Liver (tissue), 9 donors: ENCODE data around the gene COBL. TPM values are rescaled to one million over a fixed set of nuclear protein-coding genes. Genes with fewer than 3 reads are reported as not detected.

ENCODE experiments used
- DNase-seq: peaks from one replicate; pipeline ENCODE4 v3.0.0-alpha.2; 2017; ENCODE audit warnings: low spot score
- H3K27ac ChIP-seq, 2 donors: one replicate each; pipeline ENCODE4 v1.7.0; 2013; ENCODE audit warnings: inconsistent platforms in 2 of 2, low read length in 2 of 2, control low read depth in 1 of 2, low read depth in 1 of 2, mild to moderate bottlenecking in 1 of 2
- H3K27me3 ChIP-seq, 4 donors: one replicate each; pipeline versions ENCODE4 v1.6.1 to v1.7.0; 2013; ENCODE audit warnings: low read length in 3 of 4, inconsistent platforms in 1 of 4, mild to moderate bottlenecking in 1 of 4, moderate library complexity in 1 of 4; ENCODE audit not compliant: control insufficient read depth in 4 of 4, insufficient read depth in 4 of 4
- H3K36me3 ChIP-seq, 4 donors: one replicate each; pipeline versions ENCODE4 v1.6.1 to v1.7.0; 2013; ENCODE audit warnings: low read length in 3 of 4, mild to moderate bottlenecking in 3 of 4, low read depth in 1 of 4, moderate library complexity in 1 of 4; ENCODE audit not compliant: control insufficient read depth in 4 of 4, insufficient read depth in 3 of 4
- H3K4me1 ChIP-seq, 4 donors: one replicate each; pipeline versions ENCODE4 v1.6.1 to v1.7.0; 2013; ENCODE audit warnings: low read length in 3 of 4, mild to moderate bottlenecking in 3 of 4, moderate library complexity in 1 of 4; ENCODE audit not compliant: control insufficient read depth in 4 of 4, insufficient read depth in 4 of 4
- H3K4me3 ChIP-seq, 3 donors: one replicate each; pipeline versions ENCODE4 v1.6.1 to v1.7.0; 2013; ENCODE audit warnings: low read length in 3 of 3, control low read depth in 1 of 3, low read depth in 1 of 3, mild to moderate bottlenecking in 1 of 3
- H3K9ac ChIP-seq, 2 donors: one replicate each; pipeline ENCODE4 v1.7.0; 2013; ENCODE audit warnings: low read length in 2 of 2, mild to moderate bottlenecking in 2 of 2, moderate library complexity in 2 of 2, control low read depth in 1 of 2, low read depth in 1 of 2
- H3K9me3 ChIP-seq, 4 donors: one replicate each; pipeline versions ENCODE4 v1.6.1 to v1.7.0; 2013; ENCODE audit warnings: low read length in 3 of 4; ENCODE audit not compliant: control insufficient read depth in 4 of 4
- ATF3 ChIP-seq: IDR thresholded peaks from 2 replicates; pipeline ENCODE4 v1.6.1; 2016; ENCODE audit warnings: antibody characterized with exemption
- CTCF ChIP-seq: fragments of 150-350 bp; IDR thresholded peaks from 2 replicates; pipeline ENCODE4 v1.5.1; 2017; ENCODE audit warnings: improper control_type of control experiment, low read depth, low read length; ENCODE audit not compliant: missing input control
- EGR1 ChIP-seq, 2 donors: IDR thresholded peaks; 2 replicates each; pipeline ENCODE4 v1.6.1; 2016 to 2018; ENCODE audit warnings: antibody characterized with exemption in 2 of 2, low read depth in 2 of 2
- FOXA1 ChIP-seq: IDR thresholded peaks from 2 replicates; pipeline ENCODE4 v1.6.1; 2016; ENCODE audit warnings: antibody characterized with exemption
- FOXA2 ChIP-seq: IDR thresholded peaks from 2 replicates; pipeline ENCODE4 v1.6.1; 2016; ENCODE audit warnings: antibody characterized with exemption
- GABPA ChIP-seq, 2 donors: IDR thresholded peaks in 1 of 2; conservative IDR thresholded peaks in 1 of 2; 2 replicates each; pipeline ENCODE4 v1.6.1; 2016; ENCODE audit warnings: antibody characterized with exemption in 2 of 2, mild to moderate bottlenecking in 1 of 2, moderate library complexity in 1 of 2
- HNF4A ChIP-seq, 2 donors: conservative IDR thresholded peaks; 2 replicates each; pipeline ENCODE4 v1.6.1; 2016; ENCODE audit warnings: antibody characterized with exemption in 2 of 2, mild to moderate bottlenecking in 2 of 2
- HNF4G ChIP-seq: IDR thresholded peaks from 2 replicates; pipeline ENCODE4 v1.6.1; 2016; ENCODE audit warnings: antibody characterized with exemption
- JUND ChIP-seq, 2 donors: IDR thresholded peaks; 2 replicates each; pipeline ENCODE4 v1.6.1; 2016; ENCODE audit warnings: antibody characterized with exemption in 2 of 2
- MAX ChIP-seq: IDR thresholded peaks from 2 replicates; pipeline ENCODE4 v1.6.1; 2016; ENCODE audit warnings: antibody characterized with exemption
- NR2F2 ChIP-seq: IDR thresholded peaks from 2 replicates; pipeline ENCODE4 v1.6.1; 2016; ENCODE audit warnings: antibody characterized with exemption
- RAD21 ChIP-seq, 2 donors: IDR thresholded peaks; 2 replicates each; pipeline ENCODE4 v1.6.1; 2016; ENCODE audit warnings: antibody characterized with exemption in 2 of 2, mild to moderate bottlenecking in 2 of 2
- RXRA ChIP-seq, 2 donors: IDR thresholded peaks; 2 replicates each; pipeline ENCODE4 v1.6.1; 2017 to 2018; ENCODE audit warnings: antibody characterized with exemption in 2 of 2, mild to moderate bottlenecking in 1 of 2
- SP1 ChIP-seq: IDR thresholded peaks from 2 replicates; pipeline ENCODE4 v1.6.1; 2018; ENCODE audit warnings: antibody characterized with exemption, mild to moderate bottlenecking
- TAF1 ChIP-seq: conservative IDR thresholded peaks from 2 replicates; pipeline ENCODE4 v1.6.1; 2016; ENCODE audit warnings: antibody characterized with exemption, mild to moderate bottlenecking
- YY1 ChIP-seq: IDR thresholded peaks from 2 replicates; pipeline ENCODE4 v1.6.1; 2016; ENCODE audit warnings: antibody characterized with exemption, mild to moderate bottlenecking
- ZBTB33 ChIP-seq: IDR thresholded peaks from 2 replicates; pipeline ENCODE4 v1.6.1; 2016; ENCODE audit warnings: antibody characterized with exemption
- WGBS: extraction: QIAGEN DNeasy Blood & Tissue Kit; methylation state at CpG from one replicate; pipeline ENCODE4 v1.1.7; 2013; 5-methylcytosine and 5-hydroxymethylcytosine counted together
- polyA plus RNA-seq, 2 donors: library from polyadenylated mRNA; stranded (reverse) in 1 of 2; unstranded in 1 of 2; fragments of 200-250 nt in 1 of 2; fragments of >200 nt in 1 of 2; fragmentation: Nextera tagmentation in 1 of 2; extraction: Ambion mirVana in 1 of 2; gene quantifications; one replicate each; pipeline versions ENCODE4 v1.2.1 to v1.2.3, GENCODE V29; 2013 to 2015
- total RNA-seq, 2 donors: library from RNA; depleted of rRNA; stranded (reverse); fragments of >200 nt; gene quantifications; one replicate each; pipeline ENCODE4 v1.2.3, GENCODE V29; 2014
- TF ChIP-seq, protein P1 (sequence below): IDR thresholded peaks from 2 replicates; pipeline ENCODE4 v1.6.1; 2016; ENCODE audit warnings: antibody characterized with exemption, mild to moderate bottlenecking
- donor health status: healthy.
- donor health status: healthy.
- donor health status: healthy.
- donor health status: healthy.
- donor health status: healthy.

Gene COBL
- total and polyA plus RNA-seq, 4 donors = 5.8 to 18.7 (median 10.7) TPM

GRCh38 chr7:50981743-50982142, 334.9 kb downstream of the COBL start (continued):
- TF ChIP-seq ATF3 (no peak), TAF1 (no peak)

GRCh38 chr7:50980411-50980810, 336.2 kb downstream of the COBL start:
- no peaks in the 10 kb centered on the region for H3K4me1 ChIP-seq
- no peaks in the 10 kb centered on the region for H3K27me3 ChIP-seq
- H3K4me3 ChIP-seq = no peak overlapping the region
- H3K9me3 ChIP-seq = no peaks in the 10 kb centered on the region
- TF ChIP-seq NR2F2 (no peak), SP1 (no peak), HNF4A (conservative IDR thresholded peaks at IDR 0.05) (no peak), JUND (IDR thresholded peaks at IDR 0.05) (no peak), EGR1 (IDR thresholded peaks at IDR 0.05; ENCODE audit: low read depth in 2 of 2) (no peak), MAX (no peak), HNF4G (no peak), YY1 (no peak), TAF1 (no peak), RXRA (IDR thresholded peaks at IDR 0.05) (no peak), RAD21 (IDR thresholded peaks at IDR 0.05) (no peak), ZBTB33 (no peak), ATF3 (no peak), GABPA (IDR thresholded peaks at IDR 0.05 in 1 of 2, conservative IDR thresholded peaks at IDR 0.05 in 1 of 2) (no peak), FOXA1 (no peak)
- DNase-seq = no peak
- no peaks in the 10 kb centered on the region for H3K36me3 ChIP-seq
- no peak overlapping the region for H3K9ac ChIP-seq
- no peak overlapping the region for H3K27ac ChIP-seq
- WGBS = 91% methylated on average over 3 of the region's 3 CpGs

DNA sequence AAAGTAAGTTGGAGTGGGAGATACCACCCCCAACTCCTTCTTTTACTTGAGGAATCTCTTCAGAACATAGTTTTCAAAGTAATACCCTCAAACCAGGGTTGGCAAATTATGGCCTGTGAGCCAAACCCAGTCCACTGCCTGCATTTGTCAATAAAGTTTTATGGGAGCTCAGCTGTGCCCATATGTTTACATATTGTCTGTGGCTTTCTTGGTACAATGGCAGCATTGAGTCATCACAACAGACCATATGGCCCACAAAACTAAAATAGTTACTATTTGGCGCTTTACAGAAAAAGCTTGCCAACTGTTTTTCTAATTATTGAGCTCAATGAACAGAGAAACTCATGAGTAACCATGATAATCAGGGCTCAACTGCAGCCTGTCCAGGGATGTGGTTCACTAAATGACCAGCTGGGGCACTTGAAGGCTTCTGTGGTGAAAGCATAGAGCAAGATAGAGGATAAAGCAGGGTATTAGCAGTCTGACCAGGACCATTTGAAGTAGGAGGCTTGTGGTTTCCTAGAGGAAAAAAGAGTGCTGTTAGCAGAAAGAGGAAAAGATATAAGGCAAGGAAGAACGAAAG, 337.9 kb downstream of the COBL start:
- H3K36me3 ChIP-seq = no peaks in the 10 kb centered on the region
- H3K4me3 ChIP-seq = no peak overlapping the region
- H3K9ac ChIP-seq = no peak overlapping the region
- no peak overlapping the region for H3K27ac ChIP-seq
- H3K9me3 ChIP-seq = no peaks in the 10 kb centered on the region
- no peaks in the 10 kb centered on the region for H3K4me1 ChIP-seq
- WGBS = 73% methylated on average over 2 of the region's 2 CpGs
- no peaks in the 10 kb centered on the region for H3K27me3 ChIP-seq
- DNase-seq = no peak
- TF ChIP-seq ZBTB33 (no peak), SP1 (no peak), JUND (IDR thresholded peaks at IDR 0.05) (no peak), MAX (no peak), ATF3 (no peak), EGR1 (IDR thresholded peaks at IDR 0.05; ENCODE audit: low read depth in 2 of 2) (no peak), TAF1 (no peak), HNF4A (conservative IDR thresholded peaks at IDR 0.05) (no peak), CTCF (no peak), FOXA2 (no peak), YY1 (no peak), NR2F2 (no peak), HNF4G (no peak), FOXA1 (no peak), GABPA (IDR thresholded peaks at IDR 0.05 in 1 of 2, conservative IDR thresholded peaks at IDR 0.05 in 1 of 2) (no peak), RAD21 (IDR thresholded peaks at IDR 0.05) (no peak)
- TF ChIP-seq, protein P1, sequence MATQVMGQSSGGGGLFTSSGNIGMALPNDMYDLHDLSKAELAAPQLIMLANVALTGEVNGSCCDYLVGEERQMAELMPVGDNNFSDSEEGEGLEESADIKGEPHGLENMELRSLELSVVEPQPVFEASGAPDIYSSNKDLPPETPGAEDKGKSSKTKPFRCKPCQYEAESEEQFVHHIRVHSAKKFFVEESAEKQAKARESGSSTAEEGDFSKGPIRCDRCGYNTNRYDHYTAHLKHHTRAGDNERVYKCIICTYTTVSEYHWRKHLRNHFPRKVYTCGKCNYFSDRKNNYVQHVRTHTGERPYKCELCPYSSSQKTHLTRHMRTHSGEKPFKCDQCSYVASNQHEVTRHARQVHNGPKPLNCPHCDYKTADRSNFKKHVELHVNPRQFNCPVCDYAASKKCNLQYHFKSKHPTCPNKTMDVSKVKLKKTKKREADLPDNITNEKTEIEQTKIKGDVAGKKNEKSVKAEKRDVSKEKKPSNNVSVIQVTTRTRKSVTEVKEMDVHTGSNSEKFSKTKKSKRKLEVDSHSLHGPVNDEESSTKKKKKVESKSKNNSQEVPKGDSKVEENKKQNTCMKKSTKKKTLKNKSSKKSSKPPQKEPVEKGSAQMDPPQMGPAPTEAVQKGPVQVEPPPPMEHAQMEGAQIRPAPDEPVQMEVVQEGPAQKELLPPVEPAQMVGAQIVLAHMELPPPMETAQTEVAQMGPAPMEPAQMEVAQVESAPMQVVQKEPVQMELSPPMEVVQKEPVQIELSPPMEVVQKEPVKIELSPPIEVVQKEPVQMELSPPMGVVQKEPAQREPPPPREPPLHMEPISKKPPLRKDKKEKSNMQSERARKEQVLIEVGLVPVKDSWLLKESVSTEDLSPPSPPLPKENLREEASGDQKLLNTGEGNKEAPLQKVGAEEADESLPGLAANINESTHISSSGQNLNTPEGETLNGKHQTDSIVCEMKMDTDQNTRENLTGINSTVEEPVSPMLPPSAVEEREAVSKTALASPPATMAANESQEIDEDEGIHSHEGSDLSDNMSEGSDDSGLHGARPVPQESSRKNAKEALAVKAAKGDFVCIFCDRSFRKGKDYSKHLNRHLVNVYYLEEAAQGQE = no peak
